Suprapubic skin (tissue), 4 donors: Measurements from ENCODE around the gene IFT20.
A peak's percentile ranks its signal among the peaks of the same experiment; 100 is the strongest.

ENCODE experiments used
- POLR2A ChIP-seq, 2 donors: fragments of 450-650 bp; IDR thresholded peaks; one replicate each; pipeline ENCODE4 v1.6.1; 2017; ENCODE audit warnings: antibody characterized with exemption in 2 of 2, mild to moderate bottlenecking in 2 of 2, moderate library complexity in 2 of 2
- POLR2AphosphoS5 ChIP-seq, 3 donors: sonication (generic); formaldehyde crosslinking; IDR thresholded peaks; one replicate each; pipeline ENCODE4 v1.6.1; 2017; ENCODE audit warnings: antibody characterized with exemption in 3 of 3
- TF ChIP-seq, protein P1 (sequence below), 2 donors: fragments of 200-600 bp in 1 of 2; fragments of 450-650 bp in 1 of 2; sonication (generic) in 1 of 2; IDR thresholded peaks; one replicate each; pipeline ENCODE4 v1.5.1; 2016 to 2019; ENCODE audit warnings: antibody characterized with exemption in 2 of 2, mild to moderate bottlenecking in 1 of 2, moderate library complexity in 1 of 2

DNA sequence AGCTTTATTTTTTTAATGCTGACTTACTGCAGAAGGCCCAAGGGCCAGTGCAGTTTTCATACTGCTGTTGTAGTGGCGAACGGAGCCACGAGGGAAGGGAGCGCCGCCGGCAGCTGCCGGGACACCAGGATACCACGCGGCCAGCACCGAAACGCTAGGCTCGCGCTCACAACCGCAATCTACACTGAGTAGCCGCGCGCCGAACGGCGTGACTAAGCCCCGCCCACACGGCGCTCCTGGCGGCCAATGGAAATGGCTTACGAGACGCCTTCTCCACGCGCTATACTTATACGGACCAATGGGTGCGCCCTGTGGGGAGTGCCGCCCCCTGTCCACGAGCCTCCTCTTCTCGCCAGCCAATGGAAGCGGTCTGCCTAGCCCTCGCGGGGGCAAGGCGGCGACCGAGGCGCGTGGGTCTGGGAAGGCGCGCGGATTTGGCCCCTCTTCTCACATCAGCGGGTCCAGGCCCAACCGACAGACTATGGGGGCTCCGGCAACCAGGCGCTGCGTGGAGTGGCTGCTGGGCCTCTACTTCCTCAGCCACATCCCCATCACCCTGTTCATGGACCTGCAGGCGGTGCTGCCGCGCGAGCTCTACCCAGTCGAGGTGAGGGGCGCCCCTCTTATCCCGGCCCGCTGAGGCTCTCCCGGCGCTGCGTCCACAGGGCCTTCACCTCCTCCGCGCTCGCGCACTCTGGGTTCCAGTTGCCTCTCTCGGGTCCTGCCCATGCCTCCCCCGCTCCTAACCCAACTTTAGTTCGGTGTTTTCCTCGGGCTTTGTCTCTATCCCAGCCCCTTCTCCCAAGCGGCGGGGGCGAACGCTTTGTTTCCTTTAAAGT is 16.3 kb downstream of the IFT20 start, which contains the start of gene TMEM97:
- TF ChIP-seq, protein P1, sequence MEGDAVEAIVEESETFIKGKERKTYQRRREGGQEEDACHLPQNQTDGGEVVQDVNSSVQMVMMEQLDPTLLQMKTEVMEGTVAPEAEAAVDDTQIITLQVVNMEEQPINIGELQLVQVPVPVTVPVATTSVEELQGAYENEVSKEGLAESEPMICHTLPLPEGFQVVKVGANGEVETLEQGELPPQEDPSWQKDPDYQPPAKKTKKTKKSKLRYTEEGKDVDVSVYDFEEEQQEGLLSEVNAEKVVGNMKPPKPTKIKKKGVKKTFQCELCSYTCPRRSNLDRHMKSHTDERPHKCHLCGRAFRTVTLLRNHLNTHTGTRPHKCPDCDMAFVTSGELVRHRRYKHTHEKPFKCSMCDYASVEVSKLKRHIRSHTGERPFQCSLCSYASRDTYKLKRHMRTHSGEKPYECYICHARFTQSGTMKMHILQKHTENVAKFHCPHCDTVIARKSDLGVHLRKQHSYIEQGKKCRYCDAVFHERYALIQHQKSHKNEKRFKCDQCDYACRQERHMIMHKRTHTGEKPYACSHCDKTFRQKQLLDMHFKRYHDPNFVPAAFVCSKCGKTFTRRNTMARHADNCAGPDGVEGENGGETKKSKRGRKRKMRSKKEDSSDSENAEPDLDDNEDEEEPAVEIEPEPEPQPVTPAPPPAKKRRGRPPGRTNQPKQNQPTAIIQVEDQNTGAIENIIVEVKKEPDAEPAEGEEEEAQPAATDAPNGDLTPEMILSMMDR (IDR thresholded peaks at IDR 0.05) = peak in 1 of 2 donors; percentile 14
- TF ChIP-seq POLR2AphosphoS5 (IDR thresholded peaks at IDR 0.05) (no peak), POLR2A (IDR thresholded peaks at IDR 0.05) (no peak)
